Peyer's patch (tissue), 4 donors: Measurements from ENCODE around the gene NBPF12. TPM values are rescaled to one million over a fixed set of nuclear protein-coding genes. Genes with fewer than 3 reads are reported as not detected.
A peak's percentile ranks its signal among the peaks of the same experiment; 100 is the strongest.
"Not testable (repeated sequence)": the region's sequence is repeated elsewhere in the genome, so short reads cannot be mapped to it uniquely, and the experiment has no call there.

ENCODE experiments used
- DNase-seq, 3 donors: peaks; one replicate each; pipeline ENCODE4 v3.0.0-alpha.2; 2017 to 2019
- H3K27ac ChIP-seq, 4 donors: fragments of 200-600 bp; sonication (generic); one replicate each; pipeline ENCODE4 v1.5.1; 2016 to 2019
- H3K27me3 ChIP-seq, 2 donors: fragments of 200-600 bp; sonication (generic); one replicate each; pipeline ENCODE4 v1.5.1; 2019
- H3K36me3 ChIP-seq, 3 donors: fragments of 200-600 bp; sonication (generic); one replicate each; pipeline ENCODE4 v1.5.1; 2016 to 2019
- H3K4me1 ChIP-seq, 4 donors: fragments of 200-600 bp; sonication (generic); one replicate each; pipeline ENCODE4 v1.5.1; 2016 to 2019
- H3K4me3 ChIP-seq, 4 donors: fragments of 200-600 bp; sonication (generic); 1 replicate in 3 of 4; 2 replicates in 1 of 4; pipeline ENCODE4 v1.5.1; 2016 to 2019; ENCODE audit warnings: mild to moderate bottlenecking in 1 of 4
- H3K9me3 ChIP-seq, 4 donors: fragments of 200-600 bp; sonication (generic); one replicate each; pipeline ENCODE4 v1.5.1; 2016 to 2019; ENCODE audit warnings: mild to moderate bottlenecking in 1 of 4
- CTCF ChIP-seq, 6 experiments: fragments of 450-650 bp in 4 of 6; fragments of 200-600 bp in 2 of 6; sonication (generic) in 1 of 6; IDR thresholded peaks; one replicate each; pipeline ENCODE4 v1.5.1; 2017 to 2019; ENCODE audit warnings: antibody characterized with exemption in 6 of 6, mild to moderate bottlenecking in 3 of 6, moderate library complexity in 1 of 6
- total RNA-seq, 4 donors: library from RNA; depleted of rRNA; stranded (reverse); fragments of >200 nt; gene quantifications; one replicate each; pipeline ENCODE4 v1.1.0, GENCODE V29; 2016

Gene NBPF12
- total RNA-seq, 4 donors from 2014 or later: 9.3 to 60.2 (median 25.7) TPM

DNA sequence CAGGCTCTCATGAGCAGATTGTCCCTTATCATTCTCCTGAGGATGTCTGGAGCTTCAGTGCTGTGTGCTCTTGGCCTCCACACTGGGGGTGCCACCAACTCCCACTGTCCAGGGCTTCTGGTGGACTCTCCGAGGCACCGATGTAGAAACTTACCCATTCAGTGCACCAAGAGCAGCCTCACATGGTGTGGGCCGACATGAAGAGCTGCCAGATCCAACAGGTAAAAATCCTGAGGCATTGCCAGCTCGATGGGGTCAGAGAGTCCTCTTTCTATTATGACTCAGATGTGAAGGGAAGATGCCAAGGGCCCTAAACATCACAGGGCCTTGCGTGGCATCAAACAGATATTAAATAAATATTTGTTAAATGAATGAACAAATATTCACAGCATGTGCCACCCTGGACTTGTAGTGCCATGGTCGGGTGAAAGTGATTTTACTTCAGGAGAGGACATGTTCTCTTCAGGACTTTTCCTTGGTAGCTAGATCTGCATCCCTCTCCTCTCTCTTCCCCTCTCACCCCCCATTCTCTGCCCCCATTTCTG, 5.3 kb downstream of the NBPF12 start:
- H3K27ac ChIP-seq, DNase-seq, H3K36me3 ChIP-seq, H3K9me3 ChIP-seq, H3K4me3 ChIP-seq, H3K27me3 ChIP-seq, H3K4me1 ChIP-seq: not testable (repeated sequence)

DNA sequence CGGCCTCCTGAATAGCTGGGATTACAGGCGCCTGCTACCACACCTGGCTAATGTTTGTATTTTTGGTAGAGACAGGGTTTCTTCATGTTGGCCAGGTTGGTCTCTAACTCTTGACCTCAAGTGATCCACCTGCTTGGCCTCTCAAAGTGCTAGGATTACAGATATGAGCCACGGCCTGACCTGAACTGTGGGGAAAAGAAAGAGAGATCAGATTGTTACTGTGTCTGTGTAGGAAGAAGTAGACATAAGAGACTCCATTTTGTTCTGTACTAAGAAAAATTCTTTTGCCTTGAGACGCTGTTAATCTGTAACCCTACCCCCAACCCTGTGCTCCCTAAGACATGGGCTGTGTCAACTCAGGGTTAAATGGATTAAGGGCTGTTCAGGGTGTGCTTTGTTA, 10.0 kb downstream of the NBPF12 start:
- H3K4me3 ChIP-seq, H3K9me3 ChIP-seq, H3K27me3 ChIP-seq, H3K36me3 ChIP-seq, H3K27ac ChIP-seq, H3K4me1 ChIP-seq, DNase-seq: not testable (repeated sequence)

DNA sequence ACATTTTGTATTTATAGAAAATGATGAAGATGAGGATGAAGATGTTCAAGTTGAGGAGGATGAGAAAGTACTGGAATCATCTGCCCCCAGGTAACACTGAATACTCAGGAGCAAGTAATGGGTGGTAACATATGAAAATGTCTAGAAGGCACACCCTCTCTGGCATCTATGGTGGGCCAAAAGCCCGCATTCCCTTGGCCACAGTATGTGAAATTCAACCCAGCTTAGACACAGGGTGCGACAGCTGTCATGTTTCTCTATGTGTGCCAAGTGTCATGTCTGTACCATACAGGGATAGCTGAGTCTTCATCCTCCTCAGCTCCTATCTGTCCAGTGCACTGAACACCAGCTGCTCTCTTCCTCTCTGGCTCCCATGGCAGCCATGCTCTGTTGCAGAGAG, 26.2 kb downstream of the NBPF12 start:
- H3K4me1 ChIP-seq, H3K36me3 ChIP-seq, DNase-seq, H3K9me3 ChIP-seq, H3K4me3 ChIP-seq, H3K27me3 ChIP-seq, H3K27ac ChIP-seq: not testable (repeated sequence)

GRCh38 chr1:146966351-146966750, 28.2 kb downstream of the NBPF12 start:
- not testable (repeated sequence) for H3K4me1 ChIP-seq, H3K4me3 ChIP-seq, H3K27ac ChIP-seq, DNase-seq, H3K27me3 ChIP-seq, H3K9me3 ChIP-seq
- peaks cover 0 to 16% (median 0%) of the 10 kb centered on the region in 3 donors for H3K36me3 ChIP-seq
- peak in 2 of 6 experiments; percentile 11 to 20 for TF ChIP-seq CTCF (IDR thresholded peaks at IDR 0.05)

DNA sequence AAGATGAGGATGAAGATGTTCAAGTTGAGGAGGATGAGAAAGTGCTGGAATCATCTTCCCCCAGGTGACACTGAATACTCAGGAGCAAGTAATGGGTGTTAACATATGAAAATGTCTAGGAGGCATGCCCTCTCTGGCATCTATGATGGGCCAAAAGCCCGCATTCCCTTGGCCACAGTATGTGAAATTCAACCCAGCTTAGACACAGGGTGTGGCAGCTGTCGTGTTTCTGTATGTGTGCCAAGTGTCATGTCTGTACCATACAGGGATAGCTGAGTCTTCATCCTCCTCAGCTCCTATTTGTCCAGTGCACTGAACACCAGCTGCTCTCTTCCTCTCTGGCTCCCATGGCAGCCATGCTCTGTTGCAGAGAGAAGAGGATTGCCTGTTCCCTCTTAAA, 32.5 kb downstream of the NBPF12 start:
- not testable (repeated sequence) for H3K27ac ChIP-seq, H3K9me3 ChIP-seq, H3K36me3 ChIP-seq, H3K4me1 ChIP-seq, H3K27me3 ChIP-seq, DNase-seq, H3K4me3 ChIP-seq

GRCh38 chr1:146972681-146973080, 34.6 kb downstream of the NBPF12 start:
- not testable (repeated sequence) for H3K27me3 ChIP-seq, H3K36me3 ChIP-seq, DNase-seq, H3K9me3 ChIP-seq, H3K4me1 ChIP-seq, H3K4me3 ChIP-seq, H3K27ac ChIP-seq

DNA sequence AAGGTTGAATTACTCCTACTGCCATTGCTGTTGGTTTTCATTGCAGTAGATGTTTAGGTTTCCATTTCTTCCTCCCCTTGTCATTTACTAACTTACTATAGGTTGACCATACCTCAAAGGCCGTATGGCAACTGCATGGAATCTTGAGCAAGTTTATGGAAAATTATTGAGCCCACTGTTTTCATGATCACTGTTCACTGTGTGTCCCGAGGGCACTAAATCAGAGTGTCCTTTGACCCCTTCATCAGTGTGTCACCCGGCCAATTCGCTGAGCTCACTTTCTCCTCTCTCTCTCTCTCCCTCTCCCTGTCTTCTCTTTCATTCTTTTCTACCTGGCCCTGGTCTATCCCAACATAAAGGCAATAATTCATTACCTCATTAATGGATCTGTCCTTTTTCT, 47.7 kb downstream of the NBPF12 start:
- H3K9me3 ChIP-seq, H3K27me3 ChIP-seq, H3K36me3 ChIP-seq, H3K4me1 ChIP-seq, DNase-seq, H3K27ac ChIP-seq, H3K4me3 ChIP-seq: not testable (repeated sequence)

DNA sequence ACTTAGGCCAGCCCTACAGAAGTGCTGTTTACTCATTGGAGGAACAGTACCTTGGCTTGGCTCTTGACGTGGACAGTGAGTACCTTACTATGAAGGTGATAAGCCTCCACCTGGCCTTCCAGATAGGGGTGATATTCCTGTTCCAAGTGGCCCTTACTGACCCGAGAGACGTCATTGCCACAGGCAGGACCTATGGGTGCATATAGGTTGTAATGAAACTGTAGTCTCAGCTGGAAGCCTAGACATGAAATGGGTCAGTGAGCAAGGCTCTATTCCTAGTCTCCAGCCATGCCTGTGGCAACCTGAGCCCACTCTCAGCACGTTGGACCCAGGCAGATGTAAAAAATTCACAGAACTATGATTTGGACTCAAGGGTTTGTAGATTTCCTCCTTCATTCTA, 48.3 kb downstream of the NBPF12 start:
- not testable (repeated sequence) for H3K36me3 ChIP-seq, DNase-seq, H3K9me3 ChIP-seq, H3K4me3 ChIP-seq, H3K4me1 ChIP-seq, H3K27ac ChIP-seq, H3K27me3 ChIP-seq

DNA sequence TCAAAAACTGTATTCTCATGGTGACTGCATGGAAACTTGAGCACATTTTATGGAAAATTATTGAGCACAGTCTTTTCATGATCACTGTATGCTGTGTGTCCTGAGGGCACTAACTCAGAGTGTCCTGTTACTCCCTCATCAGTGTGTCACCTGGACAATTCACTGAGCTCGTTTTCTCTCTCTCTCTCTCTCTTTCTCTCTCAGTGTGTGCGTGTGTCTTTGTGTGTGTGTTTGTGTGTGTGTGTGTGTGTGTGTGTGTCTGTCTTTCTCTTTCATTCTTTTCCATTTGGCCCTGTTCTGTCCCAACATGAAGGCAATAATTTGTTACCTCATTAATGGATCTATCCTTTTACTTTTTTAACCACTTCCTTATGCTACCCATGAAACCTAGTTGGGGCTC, 49.4 kb downstream of the NBPF12 start:
- H3K4me1 ChIP-seq, H3K36me3 ChIP-seq, H3K27ac ChIP-seq, H3K4me3 ChIP-seq, H3K9me3 ChIP-seq, H3K27me3 ChIP-seq, DNase-seq: not testable (repeated sequence)

DNA sequence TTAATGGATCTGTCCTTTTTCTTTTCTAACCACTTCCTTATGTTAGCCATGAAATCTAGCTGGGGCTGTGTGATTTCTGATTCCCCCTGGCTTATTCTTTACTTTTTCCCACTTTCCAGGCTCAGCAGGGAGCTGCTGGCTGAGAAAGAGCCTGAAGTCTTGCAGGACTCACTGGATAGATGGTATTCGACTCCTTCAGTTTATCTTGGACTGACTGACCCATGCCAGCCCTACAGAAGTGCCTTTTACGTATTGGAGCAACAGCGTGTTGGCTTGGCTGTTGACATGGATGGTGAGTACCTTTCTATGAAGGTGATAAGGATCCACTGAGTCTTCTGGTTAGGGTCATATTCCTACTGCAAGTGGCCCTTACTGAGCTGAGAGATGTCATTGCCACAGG, 51.3 kb downstream of the NBPF12 start:
- H3K27me3 ChIP-seq, H3K27ac ChIP-seq, H3K36me3 ChIP-seq, H3K4me1 ChIP-seq, H3K9me3 ChIP-seq, H3K4me3 ChIP-seq: not testable (repeated sequence)
- DNase-seq: peak in 1 of 3 donors; percentile 52

GRCh38 chr1:147008495-147008894, 70.4 kb downstream of the NBPF12 start:
- H3K27ac ChIP-seq, H3K36me3 ChIP-seq, H3K9me3 ChIP-seq, H3K4me1 ChIP-seq, DNase-seq, H3K4me3 ChIP-seq, H3K27me3 ChIP-seq: not testable (repeated sequence)

- not testable (repeated sequence) for H3K36me3 ChIP-seq, H3K27ac ChIP-seq, DNase-seq, H3K9me3 ChIP-seq, H3K4me1 ChIP-seq, H3K27me3 ChIP-seq, H3K4me3 ChIP-seq
Observed at GRCh38 chr1:147026975-147027374, 88.9 kb downstream of the NBPF12 start.

GRCh38 chr1:147030066-147030653, 92.0 kb downstream of the NBPF12 start:
- not testable (repeated sequence) for DNase-seq, H3K27me3 ChIP-seq

More at GRCh38 chr1:147030066-147030653, 92.0 kb downstream of the NBPF12 start:
- not testable (repeated sequence) for H3K4me1 ChIP-seq, H3K27ac ChIP-seq, H3K9me3 ChIP-seq, H3K4me3 ChIP-seq, H3K36me3 ChIP-seq
